Liver (tissue), 3 donors: Measurements from ENCODE around the gene SH3TC2.

Source experiments
- RAD21 ChIP-seq, 2 donors: IDR thresholded peaks; 2 replicates each; pipeline ENCODE4 v1.6.1; 2016; ENCODE audit warnings: antibody characterized with exemption in 2 of 2, mild to moderate bottlenecking in 2 of 2
- REST ChIP-seq: IDR thresholded peaks from 2 replicates; pipeline ENCODE4 v1.6.1; 2016; ENCODE audit warnings: antibody characterized with exemption, mild to moderate bottlenecking
- RXRA ChIP-seq, 2 donors: IDR thresholded peaks; 2 replicates each; pipeline ENCODE4 v1.6.1; 2017 to 2018; ENCODE audit warnings: antibody characterized with exemption in 2 of 2, mild to moderate bottlenecking in 1 of 2
- TAF1 ChIP-seq: conservative IDR thresholded peaks from 2 replicates; pipeline ENCODE4 v1.6.1; 2016; ENCODE audit warnings: antibody characterized with exemption, mild to moderate bottlenecking
- YY1 ChIP-seq: IDR thresholded peaks from 2 replicates; pipeline ENCODE4 v1.6.1; 2016; ENCODE audit warnings: antibody characterized with exemption, mild to moderate bottlenecking
- TF ChIP-seq, protein P1 (sequence below): fragments of 150-350 bp; IDR thresholded peaks from 2 replicates; pipeline ENCODE4 v1.5.1; 2017; ENCODE audit warnings: improper control_type of control experiment, low read depth, low read length; ENCODE audit not compliant: missing input control
- TF ChIP-seq, protein P2 (sequence below): IDR thresholded peaks from 2 replicates; pipeline ENCODE4 v1.6.1; 2016; ENCODE audit warnings: antibody characterized with exemption
- donor health status: healthy.
- donor health status: healthy.

DNA sequence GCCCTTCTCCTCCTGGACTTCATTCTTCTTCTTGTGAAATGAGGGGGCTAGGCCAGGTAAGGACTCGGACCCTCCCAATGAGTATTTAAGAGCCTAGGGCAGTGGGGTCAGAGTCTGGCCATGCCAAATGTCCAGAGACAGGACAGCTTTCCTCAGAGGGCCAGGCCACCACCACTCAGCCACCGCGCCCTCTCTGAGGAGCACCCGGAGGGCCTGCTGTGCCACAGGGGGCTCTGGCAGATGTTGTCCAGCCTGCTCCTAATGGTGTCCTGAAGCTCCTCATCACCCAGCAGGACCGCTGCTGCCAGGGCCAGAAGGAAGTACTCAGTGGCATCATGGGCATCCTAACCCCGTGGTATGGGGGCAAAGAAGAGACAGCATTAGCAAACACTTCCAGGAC is 58.3 kb downstream of the SH3TC2 start:
- TF ChIP-seq, protein P1, sequence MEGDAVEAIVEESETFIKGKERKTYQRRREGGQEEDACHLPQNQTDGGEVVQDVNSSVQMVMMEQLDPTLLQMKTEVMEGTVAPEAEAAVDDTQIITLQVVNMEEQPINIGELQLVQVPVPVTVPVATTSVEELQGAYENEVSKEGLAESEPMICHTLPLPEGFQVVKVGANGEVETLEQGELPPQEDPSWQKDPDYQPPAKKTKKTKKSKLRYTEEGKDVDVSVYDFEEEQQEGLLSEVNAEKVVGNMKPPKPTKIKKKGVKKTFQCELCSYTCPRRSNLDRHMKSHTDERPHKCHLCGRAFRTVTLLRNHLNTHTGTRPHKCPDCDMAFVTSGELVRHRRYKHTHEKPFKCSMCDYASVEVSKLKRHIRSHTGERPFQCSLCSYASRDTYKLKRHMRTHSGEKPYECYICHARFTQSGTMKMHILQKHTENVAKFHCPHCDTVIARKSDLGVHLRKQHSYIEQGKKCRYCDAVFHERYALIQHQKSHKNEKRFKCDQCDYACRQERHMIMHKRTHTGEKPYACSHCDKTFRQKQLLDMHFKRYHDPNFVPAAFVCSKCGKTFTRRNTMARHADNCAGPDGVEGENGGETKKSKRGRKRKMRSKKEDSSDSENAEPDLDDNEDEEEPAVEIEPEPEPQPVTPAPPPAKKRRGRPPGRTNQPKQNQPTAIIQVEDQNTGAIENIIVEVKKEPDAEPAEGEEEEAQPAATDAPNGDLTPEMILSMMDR: no peak
- TF ChIP-seq YY1 (no peak), RXRA (IDR thresholded peaks at IDR 0.05) (no peak), TAF1 (no peak), REST (no peak), RAD21 (IDR thresholded peaks at IDR 0.05) (no peak)
- TF ChIP-seq, protein P2, sequence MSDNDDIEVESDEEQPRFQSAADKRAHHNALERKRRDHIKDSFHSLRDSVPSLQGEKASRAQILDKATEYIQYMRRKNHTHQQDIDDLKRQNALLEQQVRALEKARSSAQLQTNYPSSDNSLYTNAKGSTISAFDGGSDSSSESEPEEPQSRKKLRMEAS: no peak
